T follicular helper cell (primary cell): ENCODE data around the gene LMF1.

Source experiments
- DNase-seq: peaks from one replicate; pipeline ENCODE4 v3.0.0-alpha.2; 2020; ENCODE audit warnings: low read depth

The LMF1 gene

DNA sequence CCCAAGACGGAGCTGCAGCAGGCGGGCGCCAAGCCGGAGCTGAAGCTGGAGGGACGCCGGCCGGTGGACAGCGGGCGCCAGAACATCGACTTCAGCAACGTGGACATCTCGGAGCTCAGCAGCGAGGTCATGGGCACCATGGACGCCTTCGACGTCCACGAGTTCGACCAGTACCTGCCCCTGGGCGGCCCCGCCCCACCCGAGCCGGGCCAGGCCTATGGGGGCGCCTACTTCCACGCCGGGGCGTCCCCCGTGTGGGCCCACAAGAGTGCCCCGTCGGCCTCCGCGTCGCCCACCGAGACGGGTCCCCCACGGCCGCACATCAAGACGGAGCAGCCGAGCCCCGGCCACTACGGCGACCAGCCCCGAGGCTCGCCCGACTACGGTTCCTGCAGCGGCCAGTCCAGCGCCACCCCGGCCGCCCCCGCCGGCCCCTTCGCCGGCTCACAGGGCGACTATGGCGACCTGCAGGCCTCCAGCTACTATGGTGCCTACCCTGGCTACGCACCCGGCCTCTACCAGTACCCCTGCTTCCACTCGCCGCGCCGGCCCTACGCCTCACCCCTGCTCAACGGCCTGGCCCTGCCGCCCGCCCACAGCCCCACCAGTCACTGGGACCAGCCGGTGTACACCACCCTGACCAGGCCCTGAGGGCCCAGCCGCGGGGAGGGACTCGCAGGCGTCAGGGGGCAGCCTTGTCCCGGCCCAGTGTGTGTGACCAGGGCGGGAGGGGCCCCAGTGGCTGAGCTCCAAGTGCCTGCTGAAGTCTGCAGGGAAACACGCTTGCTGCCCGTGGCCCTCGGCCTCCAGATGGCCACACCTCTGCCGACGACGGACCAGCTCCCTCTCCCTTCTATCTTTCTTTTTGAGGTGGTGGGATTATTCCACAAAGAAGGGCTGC is 14.2 kb upstream of the LMF1 start:
- no peak for DNase-seq

DNA sequence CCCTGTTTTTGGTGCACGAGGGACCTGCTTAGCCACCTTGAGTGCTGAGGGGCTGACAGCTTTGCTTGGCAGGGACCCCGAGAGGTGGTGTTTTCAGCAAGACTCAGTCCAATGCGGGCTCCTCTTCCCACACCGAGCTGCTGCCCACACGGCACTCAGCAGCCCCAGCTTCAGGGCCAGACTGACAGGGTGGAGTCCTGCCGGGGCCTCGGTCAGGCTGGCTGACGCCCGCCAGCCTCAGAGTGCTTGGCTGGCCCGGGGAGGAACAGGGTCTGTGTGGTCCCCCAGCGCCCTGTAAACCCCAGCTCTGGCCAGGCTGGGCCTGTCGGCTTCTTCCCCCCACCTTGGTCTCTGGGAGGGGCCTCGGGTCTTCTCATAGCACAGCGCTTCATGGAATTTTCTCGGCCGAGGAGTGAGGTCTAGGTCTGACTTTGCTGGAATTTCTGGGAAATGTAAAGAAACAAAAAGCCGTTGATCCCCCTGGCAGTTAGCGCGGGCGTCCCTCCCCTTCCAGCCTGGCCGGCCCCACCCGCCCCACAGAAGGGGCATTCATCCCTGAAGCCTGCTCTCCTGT is 13.4 kb upstream of the LMF1 start:
- DNase-seq = no peak

DNA sequence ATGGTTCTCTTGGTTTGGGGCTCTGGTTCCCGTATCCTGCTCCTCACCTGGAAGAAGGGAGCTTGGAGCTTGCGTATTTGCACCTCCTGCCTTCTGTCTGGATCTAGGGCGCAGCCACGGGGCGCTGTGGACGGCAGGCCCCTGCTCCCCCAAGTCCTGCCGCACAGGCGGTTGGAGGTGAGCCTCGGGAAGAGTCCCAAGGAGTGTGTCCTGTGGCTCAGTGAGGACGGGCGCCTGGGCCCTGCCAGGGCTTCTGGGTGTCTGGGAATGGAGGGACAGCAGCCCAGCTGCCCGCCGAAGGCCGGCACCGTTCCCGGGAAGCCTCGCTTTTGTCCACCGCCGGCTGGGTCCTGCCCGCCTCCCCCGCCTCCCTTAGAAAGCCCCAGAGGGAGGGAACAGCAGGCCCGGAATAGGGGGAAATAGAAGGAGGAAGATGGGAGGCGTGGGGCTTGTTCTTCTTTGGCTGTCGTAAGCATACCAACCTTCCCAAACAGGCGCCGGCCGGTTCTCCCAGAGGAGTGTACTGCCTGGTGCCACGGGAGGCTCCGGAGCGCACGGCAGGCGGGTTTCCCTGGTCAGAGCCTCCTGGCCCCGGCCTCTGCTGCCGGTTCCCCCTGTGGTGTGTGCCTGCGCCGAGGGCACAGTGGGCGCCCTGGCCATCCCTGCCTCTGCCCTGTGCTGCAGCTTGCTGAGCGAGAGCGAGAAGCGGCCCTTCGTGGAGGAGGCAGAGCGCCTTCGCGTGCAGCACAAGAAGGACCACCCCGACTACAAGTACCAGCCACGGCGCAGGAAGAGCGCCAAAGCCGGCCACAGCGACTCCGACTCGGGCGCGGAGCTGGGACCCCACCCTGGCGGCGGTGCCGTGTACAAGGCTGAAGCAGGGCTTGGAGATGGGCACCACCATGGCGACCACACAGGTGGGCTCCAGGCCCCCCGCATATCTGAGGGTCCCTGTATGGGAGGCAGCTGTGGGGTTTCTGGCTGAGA is 12.6 kb upstream of the LMF1 start:
- DNase-seq = no peak

DNA sequence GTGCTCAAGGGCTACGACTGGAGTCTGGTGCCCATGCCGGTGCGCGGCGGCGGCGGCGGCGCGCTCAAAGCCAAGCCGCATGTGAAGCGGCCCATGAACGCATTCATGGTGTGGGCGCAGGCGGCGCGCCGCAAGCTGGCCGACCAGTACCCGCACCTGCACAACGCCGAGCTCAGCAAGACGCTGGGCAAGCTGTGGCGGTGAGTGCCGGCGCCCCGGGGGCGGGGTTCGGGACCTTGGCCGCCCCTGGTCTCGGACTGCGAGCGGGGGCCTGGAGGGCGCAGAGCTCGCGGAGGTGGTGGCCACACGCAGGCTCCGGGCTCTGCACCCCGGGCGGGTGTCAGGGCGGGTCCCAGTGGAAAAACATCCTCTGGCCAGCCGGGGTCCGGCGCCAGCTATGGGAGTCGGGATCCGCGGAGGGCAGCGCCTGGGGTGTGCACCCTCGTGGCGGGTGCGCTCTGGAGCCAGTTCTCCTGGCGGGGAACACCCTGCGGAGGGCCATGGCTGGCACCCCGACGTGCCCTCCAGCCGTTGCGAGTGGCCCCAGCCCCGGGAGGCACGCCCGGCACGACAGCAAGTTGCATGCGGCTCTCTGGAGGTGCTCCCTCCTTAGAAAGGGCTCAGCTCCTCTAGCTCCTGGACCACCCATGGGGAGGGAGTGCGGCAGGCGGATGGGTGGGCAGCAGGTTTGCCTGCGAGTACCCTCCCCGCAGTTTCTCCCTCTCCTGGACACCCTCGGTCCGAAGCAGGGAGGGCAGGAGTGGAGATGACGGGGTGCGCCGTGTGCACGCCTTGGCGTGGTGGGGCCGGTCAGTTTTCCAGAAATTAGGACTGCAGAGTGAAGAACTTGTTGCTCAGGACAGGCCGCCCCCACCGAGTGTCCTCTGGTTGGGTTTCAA is 11.6 kb upstream of the LMF1 start:
- no peak for DNase-seq

DNA sequence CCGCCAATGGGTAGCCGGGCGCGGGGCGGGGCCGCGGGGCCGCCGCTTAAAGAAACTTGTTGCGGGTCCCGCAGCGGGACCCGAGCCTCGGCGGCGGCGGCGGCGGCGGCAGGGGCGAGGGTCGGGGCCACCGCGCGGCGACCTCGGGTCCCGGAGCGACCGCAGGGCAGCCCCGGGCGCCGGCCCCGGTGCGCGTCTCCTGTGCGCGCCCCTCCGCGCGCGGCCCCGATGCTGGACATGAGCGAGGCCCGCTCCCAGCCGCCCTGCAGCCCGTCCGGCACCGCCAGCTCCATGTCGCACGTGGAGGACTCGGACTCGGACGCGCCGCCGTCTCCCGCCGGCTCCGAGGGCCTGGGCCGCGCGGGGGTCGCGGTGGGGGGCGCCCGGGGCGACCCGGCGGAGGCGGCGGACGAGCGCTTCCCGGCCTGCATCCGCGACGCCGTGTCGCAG is 10.9 kb upstream of the LMF1 start, which contains the start of gene SOX8:
TSS of gene SOX8 (plus strand) at position 76 of the 450 bp plus-strand sequence. CDS start at position 229, 153 bp downstream.
- no peak for DNase-seq

DNA sequence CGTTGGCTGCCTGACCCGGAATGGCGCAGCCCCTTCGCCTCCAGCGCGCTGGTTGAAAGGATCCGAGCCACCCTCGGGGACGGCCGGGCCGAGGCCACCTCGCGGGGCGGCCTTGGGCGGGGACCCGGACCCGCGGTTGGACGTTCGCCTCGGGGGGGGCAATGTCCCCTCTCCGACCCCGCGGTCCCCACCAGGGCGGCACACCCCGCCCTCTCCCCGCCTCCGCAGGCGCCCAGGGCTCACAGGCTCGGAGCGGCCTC is 9.7 kb upstream of the LMF1 start:
- no peak for DNase-seq

DNA sequence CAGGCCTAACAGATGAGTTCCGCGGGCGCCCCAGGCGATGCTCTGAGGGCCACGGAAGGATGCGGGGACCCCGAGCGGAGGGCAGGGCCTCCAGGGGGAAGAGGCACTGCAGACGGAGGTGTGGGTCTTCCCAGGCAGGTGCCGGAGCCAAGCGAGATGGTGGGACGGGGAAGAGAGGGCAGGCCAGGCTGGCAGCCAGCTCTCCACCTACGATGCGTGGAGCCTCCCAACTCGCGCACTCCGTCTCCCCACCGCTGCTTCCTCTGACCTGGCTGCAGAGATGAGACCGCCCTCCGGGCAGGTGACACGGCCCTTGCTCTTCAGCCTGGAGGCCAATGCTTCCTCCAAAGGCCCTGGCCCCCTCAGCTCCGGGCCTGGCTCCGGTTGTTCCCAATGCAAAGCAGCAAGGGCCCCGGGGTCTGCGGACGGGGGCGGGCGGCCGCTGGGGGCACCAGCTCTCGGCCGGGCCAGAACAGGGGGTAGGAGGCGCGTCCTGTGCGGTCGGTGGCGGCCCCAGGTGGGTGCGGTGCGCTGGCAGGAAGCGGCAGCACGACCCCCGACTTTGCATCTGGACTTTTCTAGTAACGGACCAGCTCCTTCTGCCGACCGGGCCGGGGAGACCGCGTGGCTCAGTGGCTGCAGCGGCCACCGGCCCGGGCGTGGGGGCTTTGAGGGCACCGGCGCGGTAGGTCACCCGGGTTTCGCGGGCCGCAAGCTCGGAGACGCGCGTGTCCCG is 9.2 kb upstream of the LMF1 start:
- DNase-seq = no peak

DNA sequence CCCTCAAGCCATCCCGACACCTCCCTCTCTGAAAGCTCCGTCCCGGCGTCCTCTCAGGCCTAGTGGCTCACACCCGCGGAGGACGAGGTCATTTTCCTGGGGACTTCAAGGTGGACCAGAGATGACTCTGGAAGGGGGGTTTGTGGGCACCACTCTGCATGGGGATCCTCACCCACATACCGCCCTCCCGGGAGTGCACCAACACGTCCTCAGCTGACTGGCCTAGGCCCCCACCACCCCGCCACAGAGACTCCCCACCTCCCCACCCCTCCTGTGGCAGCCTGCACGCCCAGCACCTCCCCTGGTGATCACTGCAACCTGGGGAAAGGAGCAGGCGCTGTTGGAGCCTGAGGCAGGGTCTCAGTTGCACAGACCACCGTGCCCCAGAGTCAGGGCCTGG is 8.4 kb upstream of the LMF1 start:
- no peak for DNase-seq

DNA sequence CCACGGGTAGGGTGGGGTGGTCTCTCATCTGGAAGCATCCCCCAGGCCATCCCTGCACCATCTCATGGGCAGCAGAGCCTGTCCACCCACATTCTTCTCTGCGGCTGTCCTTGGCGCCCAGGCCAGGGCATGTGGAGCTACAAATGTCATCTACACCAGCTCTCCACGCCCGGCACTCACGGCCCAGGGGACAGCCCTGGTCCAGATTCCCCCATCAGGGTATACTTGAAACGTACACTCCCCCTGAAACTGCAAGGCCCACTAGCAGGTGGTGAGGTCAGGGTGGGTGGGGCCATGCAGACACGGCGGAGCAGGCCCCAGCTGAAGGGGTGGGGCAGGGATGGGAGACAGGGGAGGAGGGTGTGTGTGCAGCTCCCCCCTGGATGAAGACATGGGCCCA is 7.6 kb upstream of the LMF1 start:
- no peak for DNase-seq

DNA sequence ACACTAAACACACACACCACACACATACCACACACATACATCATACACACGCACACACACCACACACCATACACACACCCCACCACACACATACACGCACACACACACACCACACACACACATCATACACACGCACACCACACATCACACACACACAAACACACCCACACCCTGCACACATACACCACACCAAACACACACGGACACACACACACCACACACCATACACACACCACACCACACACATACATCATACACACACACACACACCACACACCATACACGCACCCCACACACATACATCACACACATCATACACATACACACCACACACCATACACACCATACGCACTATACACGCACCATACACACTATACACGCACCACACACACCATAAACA is 7.1 kb upstream of the LMF1 start:
- DNase-seq = no peak

DNA sequence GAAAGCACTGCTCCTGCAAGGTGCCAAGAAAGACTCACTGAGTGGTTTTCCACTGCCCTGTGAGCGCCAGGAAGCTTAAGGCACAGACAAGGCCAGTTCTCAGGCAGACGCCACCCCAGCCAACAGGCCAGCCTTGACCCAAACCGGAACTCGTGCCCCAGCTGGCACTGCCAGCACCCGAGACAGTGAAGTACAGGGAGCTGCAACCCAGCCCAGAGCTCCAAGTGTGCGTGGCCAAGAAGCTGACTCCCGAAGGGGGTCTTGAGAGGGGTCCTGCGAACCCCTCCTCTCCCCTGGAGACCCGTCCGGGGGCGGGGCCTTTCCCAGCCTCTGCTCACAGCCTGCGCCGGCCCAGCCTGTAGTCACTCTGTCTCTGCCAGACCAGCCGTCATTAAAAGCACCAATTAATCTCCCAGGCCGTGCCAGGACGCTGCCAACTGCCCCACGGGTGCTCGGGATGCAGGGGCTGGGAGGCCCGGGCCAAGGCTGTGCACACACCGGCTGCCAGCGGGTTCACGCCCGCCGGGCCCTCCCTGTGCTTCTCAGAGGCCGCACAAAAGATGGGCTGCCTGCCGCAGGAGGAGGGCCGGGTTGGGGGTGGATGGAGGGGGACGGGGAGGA is 6.4 kb upstream of the LMF1 start:
- DNase-seq = no peak

DNA sequence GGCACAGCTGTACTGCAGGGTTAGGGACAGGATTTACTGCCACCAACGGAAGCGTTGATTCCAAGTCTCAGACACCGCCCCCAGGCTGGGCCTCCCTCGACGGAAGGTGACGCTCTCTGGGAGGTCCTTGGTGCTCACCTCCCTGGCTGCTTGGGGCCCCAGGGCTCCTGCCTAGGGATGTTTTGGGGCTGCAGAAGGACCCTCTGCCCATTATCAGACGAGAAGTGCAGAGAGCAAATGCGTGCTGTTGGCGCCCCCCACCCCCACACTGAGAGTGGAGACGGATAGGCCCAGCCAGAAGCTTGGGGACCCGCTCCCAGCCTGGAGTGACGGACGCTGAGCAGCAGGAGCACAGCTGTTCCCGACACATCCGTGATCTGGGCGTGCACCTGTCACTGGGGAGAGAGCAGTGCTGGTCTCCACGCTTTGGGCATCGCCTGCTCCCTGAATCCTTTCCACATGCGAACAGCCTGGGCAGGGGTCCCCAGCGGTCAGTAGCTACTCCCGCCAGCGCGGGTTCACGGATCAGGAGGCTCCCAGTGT is 5.7 kb upstream of the LMF1 start:
- no peak for DNase-seq

DNA sequence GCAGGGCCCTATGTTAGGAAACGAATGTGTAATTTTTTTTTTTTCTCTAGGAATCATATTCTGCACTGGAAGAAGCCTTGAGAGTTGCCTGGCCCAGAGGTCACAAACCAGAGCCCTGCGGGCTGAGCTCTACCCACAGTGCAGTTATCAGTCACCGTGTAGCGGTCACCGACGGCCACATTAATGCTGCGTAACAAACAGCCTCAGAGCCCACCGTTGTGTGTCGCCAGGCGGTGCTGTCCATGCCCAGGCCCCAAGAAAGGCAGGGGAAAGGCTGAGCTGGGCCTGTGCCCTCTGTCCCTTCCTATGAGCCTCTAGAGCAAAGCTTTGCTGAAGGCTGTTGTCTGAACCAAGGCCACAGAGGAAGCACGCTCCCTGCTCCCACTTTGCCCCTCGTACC is 4.5 kb upstream of the LMF1 start:
- DNase-seq = no peak

DNA sequence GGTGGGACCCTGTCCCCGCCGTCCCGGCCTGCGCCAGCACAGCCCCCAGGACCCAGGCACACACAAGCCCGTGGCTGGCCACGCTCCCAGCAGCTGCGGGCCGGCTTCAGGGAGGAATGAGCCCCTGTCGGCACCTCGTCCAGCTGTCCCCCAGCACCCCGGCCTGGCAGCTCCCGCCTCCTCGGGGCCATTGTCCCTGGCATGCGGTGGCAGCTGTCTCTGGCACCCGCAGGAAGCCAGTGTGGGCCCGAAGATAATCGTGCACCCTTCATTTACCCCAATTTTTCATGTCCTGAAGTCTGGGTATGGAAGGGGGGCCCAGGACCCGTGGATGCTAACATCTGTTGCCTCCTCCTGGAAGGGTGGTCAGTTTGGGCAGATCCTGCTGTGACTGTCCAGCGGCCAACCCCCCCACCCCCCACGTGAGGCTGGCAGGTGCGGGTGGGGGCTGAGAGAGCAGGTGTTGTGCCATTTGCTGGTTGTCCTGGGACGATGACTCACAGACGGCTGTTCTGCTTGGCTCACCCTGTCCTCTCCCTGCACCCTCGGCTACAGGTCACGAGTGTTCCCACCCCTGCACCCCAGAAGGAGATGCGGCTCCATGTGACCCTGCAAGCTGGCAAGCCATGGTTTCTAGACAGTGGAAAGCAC is 4.0 kb upstream of the LMF1 start:
- no peak for DNase-seq

DNA sequence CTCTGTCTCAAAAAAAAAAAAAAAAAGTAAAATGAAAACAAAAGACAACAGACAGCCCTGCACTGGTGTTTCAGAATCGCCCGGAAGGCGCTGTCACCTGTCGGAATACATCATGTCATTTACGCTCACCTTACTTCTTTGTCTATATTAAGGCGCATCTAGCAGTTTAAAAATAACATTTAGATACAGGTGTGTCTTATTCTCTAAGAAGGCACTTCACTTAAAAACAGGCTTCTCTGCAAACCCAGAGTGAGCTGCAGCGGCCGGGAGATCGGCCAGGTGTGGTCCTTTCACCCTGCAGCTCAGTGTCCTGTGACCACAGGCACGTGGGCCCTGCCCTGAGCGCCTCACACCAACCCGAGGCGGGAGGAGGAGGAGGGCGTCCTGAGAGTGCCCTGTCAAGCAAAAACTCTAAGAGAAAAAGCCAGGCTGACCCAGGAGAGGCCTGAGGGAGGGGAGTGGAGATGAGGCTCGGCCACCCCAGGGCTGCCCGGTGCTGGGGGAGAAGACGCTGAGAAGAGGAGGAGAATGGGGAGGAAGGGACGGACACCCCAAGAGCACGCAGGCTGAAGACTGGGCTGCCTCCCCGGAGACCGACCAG is 3.3 kb upstream of the LMF1 start:
- no peak for DNase-seq

DNA sequence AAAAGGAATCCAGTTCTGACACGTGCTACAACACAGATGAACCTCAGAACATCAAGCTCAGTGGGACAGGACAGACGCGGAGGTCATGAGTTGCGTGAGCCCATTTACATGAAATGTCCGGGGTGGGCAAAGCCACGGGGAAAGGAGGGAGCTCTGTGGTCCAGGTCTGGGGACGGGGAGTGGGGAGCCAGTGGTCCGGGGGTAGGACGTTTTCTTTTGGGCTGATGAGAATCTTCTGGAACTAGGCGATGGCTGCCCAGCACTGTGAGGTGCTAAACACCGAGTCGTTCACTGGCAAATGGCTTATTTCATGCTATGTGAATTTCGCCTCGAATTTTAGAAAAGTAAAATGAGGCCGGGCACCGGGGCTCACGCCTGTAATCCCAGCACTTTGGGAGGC is 2.6 kb upstream of the LMF1 start:
- no peak for DNase-seq

DNA sequence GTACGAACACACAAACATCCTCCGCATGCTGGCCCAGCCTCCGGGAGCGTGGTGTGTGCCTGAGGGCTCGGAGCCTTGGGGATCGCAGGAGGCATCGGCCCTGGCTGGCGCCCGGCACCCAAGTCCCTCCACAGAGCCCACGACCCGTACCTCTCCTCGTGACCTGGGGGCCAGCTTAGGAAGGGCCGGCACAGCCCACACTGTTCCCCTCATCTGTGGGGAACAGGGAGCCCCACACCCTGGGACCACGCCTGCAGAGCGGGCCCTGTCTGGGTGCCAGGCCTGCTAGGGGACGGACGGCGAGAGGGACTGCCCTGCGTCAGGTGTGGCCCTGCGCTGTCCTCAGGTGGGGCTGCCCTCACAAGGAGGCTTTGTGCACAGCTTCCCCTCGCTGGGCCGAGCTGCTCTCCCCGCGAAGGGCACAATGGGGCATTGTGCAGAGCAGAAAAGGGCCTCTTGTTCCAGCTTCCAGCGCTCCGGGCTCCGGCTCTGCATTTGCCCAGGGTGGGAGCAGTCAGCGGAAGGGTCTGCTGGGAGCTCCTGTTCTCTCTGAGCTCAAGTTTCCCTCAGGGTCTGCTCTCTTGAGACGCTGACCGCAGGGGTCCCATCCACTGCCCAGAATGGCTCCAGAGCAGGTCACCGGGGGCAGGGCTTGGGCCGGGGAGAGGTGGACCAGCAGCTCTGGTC is 1.7 kb upstream of the LMF1 start:
- no peak for DNase-seq

DNA sequence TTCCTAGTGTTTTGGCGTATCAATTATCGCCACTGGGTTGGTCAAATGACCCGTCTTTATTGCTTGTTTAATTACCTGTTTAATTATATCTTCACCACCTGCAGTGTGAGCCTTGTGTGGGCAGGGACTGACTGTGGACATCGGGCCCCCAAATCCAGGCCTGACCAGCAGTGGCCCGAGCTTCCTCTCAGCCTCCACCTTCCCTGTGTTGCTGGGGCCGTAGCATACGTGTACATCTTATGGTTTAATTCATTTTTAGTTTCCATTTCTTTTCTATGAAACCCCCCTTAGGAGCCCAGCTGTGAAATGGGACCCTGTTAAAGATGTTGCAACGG is 1.2 kb upstream of the LMF1 start:
- no peak for DNase-seq

DNA sequence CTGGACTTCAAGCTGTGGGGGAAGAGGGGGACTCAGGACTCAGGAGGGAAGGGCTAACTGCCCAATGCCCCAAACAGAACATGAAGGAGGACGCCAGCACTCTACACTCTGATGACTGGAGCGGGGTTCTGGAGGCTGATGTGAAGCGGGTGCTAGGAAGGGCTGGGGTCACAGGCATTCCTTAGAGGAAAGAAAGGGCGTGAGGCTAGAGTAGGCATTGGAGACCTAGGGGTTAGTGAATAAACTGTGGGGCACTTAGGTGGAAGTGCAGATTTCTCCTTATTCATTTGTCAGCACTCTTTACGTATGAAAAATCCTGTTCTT is 760 bp upstream of the LMF1 start:
- DNase-seq = no peak
